Activated CD4-positive, alpha-beta T cell treated with anti-CD3 and anti-CD28 coated beads, Interleukin-2, amount 10 ng/mL, durations not matched to agents 7 days and 5 days (primary cell): Measurements from ENCODE around the gene SLC49A4. TPM values are rescaled to one million over a fixed set of nuclear protein-coding genes. Genes with fewer than 3 reads are reported as not detected.

Experiments
- CTCF ChIA-PET: fragments of 350-600 bp; sonication (Branson Sonifier 250); formaldehyde crosslinking; loops from one replicate; lab custom pipeline; 2021; ENCODE audit warnings: antibody characterized with exemption; lab: Charles Lee
- POLR2A ChIA-PET: fragments of 350-600 bp; sonication (Branson Sonifier 250); formaldehyde crosslinking; loops from one replicate; lab custom pipeline; 2021; ENCODE audit warnings: antibody characterized with exemption; lab: Charles Lee
- DNase-seq: peaks from one replicate; pipeline ENCODE4 v3.0.0-alpha.2; 2020
- H3K27ac Mint-ChIP-seq: one replicate; pipeline ENCODE4 v1.8.0; 2021; ENCODE audit warnings: mild to moderate bottlenecking, moderate library complexity, mixed read lengths
- H3K27me3 Mint-ChIP-seq: one replicate; pipeline ENCODE4 v1.8.0; 2021; ENCODE audit warnings: mixed read lengths
- H3K36me3 Mint-ChIP-seq: one replicate; pipeline ENCODE4 v1.8.0; 2021; ENCODE audit warnings: low read depth, mixed read lengths
- H3K4me1 Mint-ChIP-seq: one replicate; pipeline ENCODE4 v1.8.0; 2021; ENCODE audit warnings: mixed read lengths
- H3K4me3 Mint-ChIP-seq: one replicate; pipeline ENCODE4 v1.8.0; 2021; ENCODE audit warnings: mild to moderate bottlenecking, moderate library complexity, mixed read lengths
- H3K9me3 Mint-ChIP-seq: one replicate; pipeline ENCODE4 v1.8.0; 2021; ENCODE audit warnings: mixed read lengths
- total RNA-seq, 2 experiments: library from RNA; stranded (reverse); gene quantifications; one replicate each; pipeline ENCODE4 v1.2.3, GENCODE V29; 2021

The SLC49A4 gene
- total RNA-seq, 2 experiments from 2014 or later = 3.0 to 3.3 TPM

GRCh38 chr3:122770521-122771202 lies 24.2 kb upstream of the SLC49A4 start:
- H3K4me1 Mint-ChIP-seq = no peaks in the 10 kb centered on the region
- ChIA-PET CTCF (interaction anchor here (1.3 kb wide), 1 partner anchor 19 kb away, joined by 3 read pairs; no protein-coding TSS in a partner anchor), POLR2A (interaction anchor here (0.5 kb wide), 1 partner anchor 20 kb away, joined by 3 read pairs; no protein-coding TSS in a partner anchor)
- DNase-seq = no peak
- peaks cover 4% of the 10 kb centered on the region for H3K36me3 Mint-ChIP-seq
- no peaks in the 10 kb centered on the region for H3K27me3 Mint-ChIP-seq
- no peak overlapping the region for H3K27ac Mint-ChIP-seq
- no peaks in the 10 kb centered on the region for H3K9me3 Mint-ChIP-seq
- no peak overlapping the region for H3K4me3 Mint-ChIP-seq

GRCh38 chr3:122772827-122773226 lies 22.0 kb upstream of the SLC49A4 start:
- Mint-ChIP-seq H3K27ac (no peak overlapping the region), H3K36me3 (peaks cover 4% of the 10 kb centered on the region), H3K9me3 (no peaks in the 10 kb centered on the region), H3K4me3 (no peak overlapping the region), H3K27me3 (no peaks in the 10 kb centered on the region), H3K4me1 (no peaks in the 10 kb centered on the region)
- ChIA-PET CTCF (interaction anchor here (0.7 to 1.1 kb wide), 2 partner anchors 18 to 40 kb away, joined by 3 read pairs; no protein-coding TSS in a partner anchor), POLR2A (no interaction called here)
- no peak for DNase-seq

GRCh38 chr3:122773944-122774509 lies 20.8 kb upstream of the SLC49A4 start:
- Mint-ChIP-seq H3K27me3 (no peaks in the 10 kb centered on the region), H3K36me3 (peaks cover 4% of the 10 kb centered on the region), H3K27ac (no peak overlapping the region), H3K9me3 (no peaks in the 10 kb centered on the region), H3K4me3 (no peak overlapping the region), H3K4me1 (no peaks in the 10 kb centered on the region)
- CTCF ChIA-PET = no interaction called here
- POLR2A ChIA-PET = no interaction called here
- no peak for DNase-seq

- H3K9me3 Mint-ChIP-seq = no peaks in the 10 kb centered on the region
- DNase-seq = no peak
- H3K4me1 Mint-ChIP-seq = no peaks in the 10 kb centered on the region
- POLR2A ChIA-PET = no interaction called here
- no peaks in the 10 kb centered on the region for H3K27me3 Mint-ChIP-seq
- no peak overlapping the region for H3K4me3 Mint-ChIP-seq
- CTCF ChIA-PET = no interaction called here
- no peaks in the 10 kb centered on the region for H3K36me3 Mint-ChIP-seq
- no peak overlapping the region for H3K27ac Mint-ChIP-seq
Measured at GRCh38 chr3:122774564-122774963, 20.3 kb upstream of the SLC49A4 start.

- H3K36me3 Mint-ChIP-seq = peaks cover 3% of the 10 kb centered on the region
- H3K27ac Mint-ChIP-seq = no peak overlapping the region
- POLR2A ChIA-PET = no interaction called here
- H3K9me3 Mint-ChIP-seq = peaks cover 2% of the 10 kb centered on the region
- DNase-seq = no peak
- no peak overlapping the region for H3K4me3 Mint-ChIP-seq
- no peaks in the 10 kb centered on the region for H3K27me3 Mint-ChIP-seq
- no peaks in the 10 kb centered on the region for H3K4me1 Mint-ChIP-seq
- CTCF ChIA-PET = interaction anchor here (1.3 kb wide), 1 partner anchor 16 kb away, joined by 3 read pairs; no protein-coding TSS in a partner anchor
Measured at GRCh38 chr3:122776675-122777468, 18.0 kb upstream of the SLC49A4 start.

- Mint-ChIP-seq H3K27ac (no peak overlapping the region), H3K36me3 (peaks cover 3% of the 10 kb centered on the region), H3K27me3 (no peaks in the 10 kb centered on the region), H3K4me3 (no peak overlapping the region), H3K9me3 (peaks cover 2% of the 10 kb centered on the region), H3K4me1 (no peaks in the 10 kb centered on the region)
- ChIA-PET POLR2A (no interaction called here), CTCF (no interaction called here)
- DNase-seq = no peak
Measured at GRCh38 chr3:122777563-122777962, 17.3 kb upstream of the SLC49A4 start.

- no peak overlapping the region for H3K27ac Mint-ChIP-seq
- POLR2A ChIA-PET = no interaction called here
- CTCF ChIA-PET = no interaction called here
- H3K36me3 Mint-ChIP-seq = peaks cover 3% of the 10 kb centered on the region
- no peak overlapping the region for H3K4me3 Mint-ChIP-seq
- no peaks in the 10 kb centered on the region for H3K27me3 Mint-ChIP-seq
- DNase-seq = no peak
- H3K9me3 Mint-ChIP-seq = peaks cover 2% of the 10 kb centered on the region
- H3K4me1 Mint-ChIP-seq = peaks cover 2% of the 10 kb centered on the region
Measured at GRCh38 chr3:122782804-122783203, 12.1 kb upstream of the SLC49A4 start.

- Mint-ChIP-seq H3K27me3 (no peaks in the 10 kb centered on the region), H3K4me3 (no peak overlapping the region), H3K27ac (no peak overlapping the region), H3K4me1 (peaks cover 10% of the 10 kb centered on the region), H3K9me3 (peaks cover 2% of the 10 kb centered on the region), H3K36me3 (peaks cover 3% of the 10 kb centered on the region)
- POLR2A ChIA-PET = interaction anchor here (0.6 kb wide), 1 partner anchor 402 kb away, joined by 4 read pairs; no protein-coding TSS in a partner anchor
- DNase-seq = no peak
- CTCF ChIA-PET = interaction anchor here (0.9 kb wide), 2 partner anchors 9 to 22 kb away, joined by 3 read pairs; partner anchors contain the start of gene HSPBAP1
Measured at GRCh38 chr3:122784436-122784835, 10.4 kb upstream of the SLC49A4 start.

- CTCF ChIA-PET = interaction anchor here (0.9 kb wide), 2 partner anchors 8 to 21 kb away, joined by 3 read pairs; partner anchors contain the start of gene HSPBAP1
- no peaks in the 10 kb centered on the region for H3K27me3 Mint-ChIP-seq
- POLR2A ChIA-PET = no interaction called here
- H3K9me3 Mint-ChIP-seq = peaks cover 2% of the 10 kb centered on the region
- H3K4me3 Mint-ChIP-seq = no peak overlapping the region
- H3K4me1 Mint-ChIP-seq = peaks cover 10% of the 10 kb centered on the region
- no peak for DNase-seq
- H3K27ac Mint-ChIP-seq = no peak overlapping the region
- H3K36me3 Mint-ChIP-seq = peaks cover 3% of the 10 kb centered on the region
Measured at GRCh38 chr3:122785231-122785630, 9.6 kb upstream of the SLC49A4 start.

- Mint-ChIP-seq H3K4me3 (no peak overlapping the region), H3K27me3 (no peaks in the 10 kb centered on the region), H3K27ac (no peak overlapping the region), H3K36me3 (peaks cover 3% of the 10 kb centered on the region), H3K9me3 (peaks cover 2% of the 10 kb centered on the region), H3K4me1 (peaks cover 10% of the 10 kb centered on the region)
- CTCF ChIA-PET = no interaction called here
- POLR2A ChIA-PET = no interaction called here
- no peak for DNase-seq
Measured at GRCh38 chr3:122786066-122786465, 8.8 kb upstream of the SLC49A4 start.

- POLR2A ChIA-PET = no interaction called here
Measured at GRCh38 chr3:122787872-122788271, 7.0 kb upstream of the SLC49A4 start.

GRCh38 chr3:122789585-122790273 lies 5.1 kb upstream of the SLC49A4 start:
- Mint-ChIP-seq H3K4me3 (no peak overlapping the region), H3K27ac (no peak overlapping the region), H3K36me3 (no peaks in the 10 kb centered on the region), H3K27me3 (no peaks in the 10 kb centered on the region), H3K4me1 (peaks cover 24% of the 10 kb centered on the region), H3K9me3 (no peaks in the 10 kb centered on the region)
- DNase-seq = no peak
- ChIA-PET POLR2A (interaction anchor here (0.6 kb wide), 1 partner anchor 56 kb away, joined by 3 read pairs; no protein-coding TSS in a partner anchor), CTCF (interaction anchor here (0.6 to 1.5 kb wide), 3 partner anchors 19 to 22 kb away, joined by 3 read pairs; no protein-coding TSS in a partner anchor)

More at GRCh38 chr3:122787872-122788271, 7.0 kb upstream of the SLC49A4 start:
- Mint-ChIP-seq H3K36me3 (no peaks in the 10 kb centered on the region), H3K27me3 (no peaks in the 10 kb centered on the region), H3K9me3 (no peaks in the 10 kb centered on the region), H3K27ac (no peak overlapping the region), H3K4me3 (no peak overlapping the region), H3K4me1 (peaks cover 12% of the 10 kb centered on the region)
- DNase-seq = no peak
- CTCF ChIA-PET = no interaction called here
